Liver (tissue), 9 donors: ENCODE measurements around the gene CMTM8. TPM values are rescaled to one million over a fixed set of nuclear protein-coding genes. Genes with fewer than 3 reads are reported as not detected.

Source experiments
- DNase-seq: peaks from one replicate; pipeline ENCODE4 v3.0.0-alpha.2; 2017; ENCODE audit warnings: low spot score
- H3K27ac ChIP-seq, 2 donors: one replicate each; pipeline ENCODE4 v1.7.0; 2013; ENCODE audit warnings: inconsistent platforms in 2 of 2, low read length in 2 of 2, control low read depth in 1 of 2, low read depth in 1 of 2, mild to moderate bottlenecking in 1 of 2
- H3K27me3 ChIP-seq, 4 donors: one replicate each; pipeline versions ENCODE4 v1.6.1 to v1.7.0; 2013; ENCODE audit warnings: low read length in 3 of 4, inconsistent platforms in 1 of 4, mild to moderate bottlenecking in 1 of 4, moderate library complexity in 1 of 4; ENCODE audit not compliant: control insufficient read depth in 4 of 4, insufficient read depth in 4 of 4
- H3K36me3 ChIP-seq, 4 donors: one replicate each; pipeline versions ENCODE4 v1.6.1 to v1.7.0; 2013; ENCODE audit warnings: low read length in 3 of 4, mild to moderate bottlenecking in 3 of 4, low read depth in 1 of 4, moderate library complexity in 1 of 4; ENCODE audit not compliant: control insufficient read depth in 4 of 4, insufficient read depth in 3 of 4
- H3K4me1 ChIP-seq, 4 donors: one replicate each; pipeline versions ENCODE4 v1.6.1 to v1.7.0; 2013; ENCODE audit warnings: low read length in 3 of 4, mild to moderate bottlenecking in 3 of 4, moderate library complexity in 1 of 4; ENCODE audit not compliant: control insufficient read depth in 4 of 4, insufficient read depth in 4 of 4
- H3K4me3 ChIP-seq, 3 donors: one replicate each; pipeline versions ENCODE4 v1.6.1 to v1.7.0; 2013; ENCODE audit warnings: low read length in 3 of 3, control low read depth in 1 of 3, low read depth in 1 of 3, mild to moderate bottlenecking in 1 of 3
- H3K9ac ChIP-seq, 2 donors: one replicate each; pipeline ENCODE4 v1.7.0; 2013; ENCODE audit warnings: low read length in 2 of 2, mild to moderate bottlenecking in 2 of 2, moderate library complexity in 2 of 2, control low read depth in 1 of 2, low read depth in 1 of 2
- H3K9me3 ChIP-seq, 4 donors: one replicate each; pipeline versions ENCODE4 v1.6.1 to v1.7.0; 2013; ENCODE audit warnings: low read length in 3 of 4; ENCODE audit not compliant: control insufficient read depth in 4 of 4
- EGR1 ChIP-seq, 2 donors: IDR thresholded peaks; 2 replicates each; pipeline ENCODE4 v1.6.1; 2016 to 2018; ENCODE audit warnings: antibody characterized with exemption in 2 of 2, low read depth in 2 of 2
- FOXA1 ChIP-seq: IDR thresholded peaks from 2 replicates; pipeline ENCODE4 v1.6.1; 2016; ENCODE audit warnings: antibody characterized with exemption
- FOXA2 ChIP-seq: IDR thresholded peaks from 2 replicates; pipeline ENCODE4 v1.6.1; 2016; ENCODE audit warnings: antibody characterized with exemption
- GABPA ChIP-seq, 2 donors: IDR thresholded peaks in 1 of 2; conservative IDR thresholded peaks in 1 of 2; 2 replicates each; pipeline ENCODE4 v1.6.1; 2016; ENCODE audit warnings: antibody characterized with exemption in 2 of 2, mild to moderate bottlenecking in 1 of 2, moderate library complexity in 1 of 2
- HNF4A ChIP-seq, 2 donors: conservative IDR thresholded peaks; 2 replicates each; pipeline ENCODE4 v1.6.1; 2016; ENCODE audit warnings: antibody characterized with exemption in 2 of 2, mild to moderate bottlenecking in 2 of 2
- HNF4G ChIP-seq: IDR thresholded peaks from 2 replicates; pipeline ENCODE4 v1.6.1; 2016; ENCODE audit warnings: antibody characterized with exemption
- JUND ChIP-seq, 2 donors: IDR thresholded peaks; 2 replicates each; pipeline ENCODE4 v1.6.1; 2016; ENCODE audit warnings: antibody characterized with exemption in 2 of 2
- RAD21 ChIP-seq, 2 donors: IDR thresholded peaks; 2 replicates each; pipeline ENCODE4 v1.6.1; 2016; ENCODE audit warnings: antibody characterized with exemption in 2 of 2, mild to moderate bottlenecking in 2 of 2
- RXRA ChIP-seq, 2 donors: IDR thresholded peaks; 2 replicates each; pipeline ENCODE4 v1.6.1; 2017 to 2018; ENCODE audit warnings: antibody characterized with exemption in 2 of 2, mild to moderate bottlenecking in 1 of 2
- SP1 ChIP-seq: IDR thresholded peaks from 2 replicates; pipeline ENCODE4 v1.6.1; 2018; ENCODE audit warnings: antibody characterized with exemption, mild to moderate bottlenecking
- TAF1 ChIP-seq: conservative IDR thresholded peaks from 2 replicates; pipeline ENCODE4 v1.6.1; 2016; ENCODE audit warnings: antibody characterized with exemption, mild to moderate bottlenecking
- YY1 ChIP-seq: IDR thresholded peaks from 2 replicates; pipeline ENCODE4 v1.6.1; 2016; ENCODE audit warnings: antibody characterized with exemption, mild to moderate bottlenecking
- WGBS: extraction: QIAGEN DNeasy Blood & Tissue Kit; methylation state at CpG from one replicate; pipeline ENCODE4 v1.1.7; 2013; 5-methylcytosine and 5-hydroxymethylcytosine counted together
- polyA plus RNA-seq, 2 donors: library from polyadenylated mRNA; stranded (reverse) in 1 of 2; unstranded in 1 of 2; fragments of 200-250 nt in 1 of 2; fragments of >200 nt in 1 of 2; fragmentation: Nextera tagmentation in 1 of 2; extraction: Ambion mirVana in 1 of 2; gene quantifications; one replicate each; pipeline versions ENCODE4 v1.2.1 to v1.2.3, GENCODE V29; 2013 to 2015
- total RNA-seq, 2 donors: library from RNA; depleted of rRNA; stranded (reverse); fragments of >200 nt; gene quantifications; one replicate each; pipeline ENCODE4 v1.2.3, GENCODE V29; 2014
- TF ChIP-seq, protein P1 (sequence below): IDR thresholded peaks from 2 replicates; pipeline ENCODE4 v1.6.1; 2016; ENCODE audit warnings: antibody characterized with exemption
- TF ChIP-seq, protein P2 (sequence below): IDR thresholded peaks from 2 replicates; pipeline ENCODE4 v1.6.1; 2016; ENCODE audit warnings: antibody characterized with exemption
- TF ChIP-seq, protein P3 (sequence below): IDR thresholded peaks from 2 replicates; pipeline ENCODE4 v1.6.1; 2016; ENCODE audit warnings: antibody characterized with exemption, mild to moderate bottlenecking
- TF ChIP-seq, protein P4 (sequence below): IDR thresholded peaks from 2 replicates; pipeline ENCODE4 v1.6.1; 2016; ENCODE audit warnings: antibody characterized with exemption
- TF ChIP-seq, protein P5 (sequence below): fragments of 150-350 bp; IDR thresholded peaks from 2 replicates; pipeline ENCODE4 v1.5.1; 2017; ENCODE audit warnings: improper control_type of control experiment, low read depth, low read length; ENCODE audit not compliant: missing input control
- donor health status: healthy.
- donor health status: healthy.
- donor health status: healthy.
- donor health status: healthy.
- donor health status: healthy.

Gene CMTM8
- total and polyA plus RNA-seq, 4 donors: 4.3 to 44.6 (median 12.5) TPM

DNA sequence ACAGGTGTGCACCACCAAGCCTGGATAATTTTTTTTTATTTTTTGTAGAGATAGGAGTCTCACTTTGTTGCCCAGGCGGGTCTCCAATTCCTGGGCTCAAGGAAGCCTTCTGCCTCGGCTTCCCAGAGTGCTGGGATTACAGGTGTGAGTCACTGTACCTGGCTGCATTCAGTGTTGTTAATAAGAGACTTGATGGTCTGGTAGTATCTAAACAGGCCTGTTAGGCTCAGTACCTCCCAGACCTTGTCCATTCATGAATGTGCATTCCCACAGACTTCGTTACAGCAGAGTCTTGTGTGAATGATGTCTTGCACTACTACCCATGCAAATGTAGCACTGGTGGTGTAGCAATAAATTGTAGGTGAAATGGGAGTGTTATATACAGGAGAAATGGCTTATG is 17.7 kb downstream of the CMTM8 start:
- no peak for DNase-seq
- WGBS: 94% methylated on average over 3 of the region's 3 CpGs
- Histone ChIP-seq H3K4me1 (no peaks in the 10 kb centered on the region), H3K9ac (no peak overlapping the region), H3K27ac (no peak overlapping the region), H3K4me3 (no peak overlapping the region), H3K9me3 (peaks cover 0 to 1% (median 0%) of the 10 kb centered on the region in 4 donors), H3K27me3 (no peaks in the 10 kb centered on the region), H3K36me3 (peaks cover 0 to 2% (median 0%) of the 10 kb centered on the region in 4 donors)
- no peak for TF ChIP-seq RAD21 (IDR thresholded peaks at IDR 0.05)
- TF ChIP-seq, protein P1, sequence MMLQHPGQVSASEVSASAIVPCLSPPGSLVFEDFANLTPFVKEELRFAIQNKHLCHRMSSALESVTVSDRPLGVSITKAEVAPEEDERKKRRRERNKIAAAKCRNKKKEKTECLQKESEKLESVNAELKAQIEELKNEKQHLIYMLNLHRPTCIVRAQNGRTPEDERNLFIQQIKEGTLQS: no peak
- no peak for TF ChIP-seq EGR1 (IDR thresholded peaks at IDR 0.05; ENCODE audit: low read depth in 2 of 2)
- no peak for TF ChIP-seq FOXA2
- TF ChIP-seq, protein P2, sequence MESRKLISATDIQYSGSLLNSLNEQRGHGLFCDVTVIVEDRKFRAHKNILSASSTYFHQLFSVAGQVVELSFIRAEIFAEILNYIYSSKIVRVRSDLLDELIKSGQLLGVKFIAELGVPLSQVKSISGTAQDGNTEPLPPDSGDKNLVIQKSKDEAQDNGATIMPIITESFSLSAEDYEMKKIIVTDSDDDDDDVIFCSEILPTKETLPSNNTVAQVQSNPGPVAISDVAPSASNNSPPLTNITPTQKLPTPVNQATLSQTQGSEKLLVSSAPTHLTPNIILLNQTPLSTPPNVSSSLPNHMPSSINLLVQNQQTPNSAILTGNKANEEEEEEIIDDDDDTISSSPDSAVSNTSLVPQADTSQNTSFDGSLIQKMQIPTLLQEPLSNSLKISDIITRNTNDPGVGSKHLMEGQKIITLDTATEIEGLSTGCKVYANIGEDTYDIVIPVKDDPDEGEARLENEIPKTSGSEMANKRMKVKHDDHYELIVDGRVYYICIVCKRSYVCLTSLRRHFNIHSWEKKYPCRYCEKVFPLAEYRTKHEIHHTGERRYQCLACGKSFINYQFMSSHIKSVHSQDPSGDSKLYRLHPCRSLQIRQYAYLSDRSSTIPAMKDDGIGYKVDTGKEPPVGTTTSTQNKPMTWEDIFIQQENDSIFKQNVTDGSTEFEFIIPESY: no peak
- no peak for TF ChIP-seq GABPA (IDR thresholded peaks at IDR 0.05 in 1 of 2, conservative IDR thresholded peaks at IDR 0.05 in 1 of 2)
- TF ChIP-seq FOXA1: no peak
- TF ChIP-seq, protein P3, sequence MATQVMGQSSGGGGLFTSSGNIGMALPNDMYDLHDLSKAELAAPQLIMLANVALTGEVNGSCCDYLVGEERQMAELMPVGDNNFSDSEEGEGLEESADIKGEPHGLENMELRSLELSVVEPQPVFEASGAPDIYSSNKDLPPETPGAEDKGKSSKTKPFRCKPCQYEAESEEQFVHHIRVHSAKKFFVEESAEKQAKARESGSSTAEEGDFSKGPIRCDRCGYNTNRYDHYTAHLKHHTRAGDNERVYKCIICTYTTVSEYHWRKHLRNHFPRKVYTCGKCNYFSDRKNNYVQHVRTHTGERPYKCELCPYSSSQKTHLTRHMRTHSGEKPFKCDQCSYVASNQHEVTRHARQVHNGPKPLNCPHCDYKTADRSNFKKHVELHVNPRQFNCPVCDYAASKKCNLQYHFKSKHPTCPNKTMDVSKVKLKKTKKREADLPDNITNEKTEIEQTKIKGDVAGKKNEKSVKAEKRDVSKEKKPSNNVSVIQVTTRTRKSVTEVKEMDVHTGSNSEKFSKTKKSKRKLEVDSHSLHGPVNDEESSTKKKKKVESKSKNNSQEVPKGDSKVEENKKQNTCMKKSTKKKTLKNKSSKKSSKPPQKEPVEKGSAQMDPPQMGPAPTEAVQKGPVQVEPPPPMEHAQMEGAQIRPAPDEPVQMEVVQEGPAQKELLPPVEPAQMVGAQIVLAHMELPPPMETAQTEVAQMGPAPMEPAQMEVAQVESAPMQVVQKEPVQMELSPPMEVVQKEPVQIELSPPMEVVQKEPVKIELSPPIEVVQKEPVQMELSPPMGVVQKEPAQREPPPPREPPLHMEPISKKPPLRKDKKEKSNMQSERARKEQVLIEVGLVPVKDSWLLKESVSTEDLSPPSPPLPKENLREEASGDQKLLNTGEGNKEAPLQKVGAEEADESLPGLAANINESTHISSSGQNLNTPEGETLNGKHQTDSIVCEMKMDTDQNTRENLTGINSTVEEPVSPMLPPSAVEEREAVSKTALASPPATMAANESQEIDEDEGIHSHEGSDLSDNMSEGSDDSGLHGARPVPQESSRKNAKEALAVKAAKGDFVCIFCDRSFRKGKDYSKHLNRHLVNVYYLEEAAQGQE: no peak
- no peak for TF ChIP-seq JUND (IDR thresholded peaks at IDR 0.05)
- TF ChIP-seq, protein P4, sequence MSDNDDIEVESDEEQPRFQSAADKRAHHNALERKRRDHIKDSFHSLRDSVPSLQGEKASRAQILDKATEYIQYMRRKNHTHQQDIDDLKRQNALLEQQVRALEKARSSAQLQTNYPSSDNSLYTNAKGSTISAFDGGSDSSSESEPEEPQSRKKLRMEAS: no peak
- TF ChIP-seq, protein P5, sequence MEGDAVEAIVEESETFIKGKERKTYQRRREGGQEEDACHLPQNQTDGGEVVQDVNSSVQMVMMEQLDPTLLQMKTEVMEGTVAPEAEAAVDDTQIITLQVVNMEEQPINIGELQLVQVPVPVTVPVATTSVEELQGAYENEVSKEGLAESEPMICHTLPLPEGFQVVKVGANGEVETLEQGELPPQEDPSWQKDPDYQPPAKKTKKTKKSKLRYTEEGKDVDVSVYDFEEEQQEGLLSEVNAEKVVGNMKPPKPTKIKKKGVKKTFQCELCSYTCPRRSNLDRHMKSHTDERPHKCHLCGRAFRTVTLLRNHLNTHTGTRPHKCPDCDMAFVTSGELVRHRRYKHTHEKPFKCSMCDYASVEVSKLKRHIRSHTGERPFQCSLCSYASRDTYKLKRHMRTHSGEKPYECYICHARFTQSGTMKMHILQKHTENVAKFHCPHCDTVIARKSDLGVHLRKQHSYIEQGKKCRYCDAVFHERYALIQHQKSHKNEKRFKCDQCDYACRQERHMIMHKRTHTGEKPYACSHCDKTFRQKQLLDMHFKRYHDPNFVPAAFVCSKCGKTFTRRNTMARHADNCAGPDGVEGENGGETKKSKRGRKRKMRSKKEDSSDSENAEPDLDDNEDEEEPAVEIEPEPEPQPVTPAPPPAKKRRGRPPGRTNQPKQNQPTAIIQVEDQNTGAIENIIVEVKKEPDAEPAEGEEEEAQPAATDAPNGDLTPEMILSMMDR: no peak
- TF ChIP-seq HNF4A (conservative IDR thresholded peaks at IDR 0.05): no peak
- no peak for TF ChIP-seq YY1
- no peak for TF ChIP-seq HNF4G
- TF ChIP-seq TAF1: no peak

DNA sequence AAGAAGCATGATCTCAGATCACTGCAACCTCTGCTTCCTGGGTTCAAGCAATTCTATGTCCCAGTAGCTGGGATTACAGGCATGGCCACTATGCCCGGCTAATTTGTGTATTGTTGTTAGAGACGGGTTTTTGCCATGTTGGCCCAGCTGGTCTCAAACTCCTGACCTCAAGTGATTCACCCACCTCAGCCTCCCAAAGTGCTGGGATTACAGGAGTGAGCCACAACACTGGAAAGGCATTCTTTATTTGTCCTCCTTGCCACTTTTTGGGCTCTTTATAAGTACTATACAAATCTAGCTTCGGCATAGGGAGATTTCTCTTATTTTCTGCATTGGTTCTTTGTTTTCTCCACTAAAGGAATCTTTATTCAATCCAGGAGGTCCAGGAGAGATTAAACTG is 18.6 kb downstream of the CMTM8 start:
- peaks cover 0 to 1% (median 0%) of the 10 kb centered on the region in 4 donors for H3K9me3 ChIP-seq
- peaks cover 0 to 2% (median 0%) of the 10 kb centered on the region in 4 donors for H3K36me3 ChIP-seq
- no peak overlapping the region for H3K4me3 ChIP-seq
- H3K27ac ChIP-seq: no peak overlapping the region
- H3K27me3 ChIP-seq: no peaks in the 10 kb centered on the region
- no peaks in the 10 kb centered on the region for H3K4me1 ChIP-seq
- no peak for DNase-seq
- no peak overlapping the region for H3K9ac ChIP-seq
- WGBS: 98% methylated on average over 3 of the region's 3 CpGs
- TF ChIP-seq, protein P3: no peak
- TF ChIP-seq, protein P4: no peak
- TF ChIP-seq FOXA1: no peak
- TF ChIP-seq SP1: no peak
- TF ChIP-seq HNF4A (conservative IDR thresholded peaks at IDR 0.05): no peak
- no peak for TF ChIP-seq RXRA (IDR thresholded peaks at IDR 0.05)
- TF ChIP-seq FOXA2: no peak
- no peak for TF ChIP-seq GABPA (IDR thresholded peaks at IDR 0.05 in 1 of 2, conservative IDR thresholded peaks at IDR 0.05 in 1 of 2)
- TF ChIP-seq, protein P5: no peak
